Erythroblast (primary cell): ENCODE measurements around the gene HEXIM2.

Experiments
- GATA1 ChIP-seq: IDR thresholded peaks from 2 replicates; pipeline ENCODE4 v1.6.1; 2011; ENCODE audit warnings: low read depth, mild to moderate bottlenecking, control low read depth, low read length, moderate library complexity
- POLR2A ChIP-seq: IDR thresholded peaks from 2 replicates; pipeline ENCODE4 v1.6.1; 2011; ENCODE audit warnings: mild to moderate bottlenecking, low read length

- TF ChIP-seq POLR2A (no peak), GATA1 (no peak)
Observed at GRCh38 chr17:45121055-45121454, 40.6 kb upstream of the HEXIM2 start.
